ENCODE data around the gene PARD6G.
"Not testable (repeated sequence)": the region's sequence is repeated elsewhere in the genome, so short reads cannot be mapped to it uniquely, and the experiment has no call there.

PARD6G gene

DNA sequence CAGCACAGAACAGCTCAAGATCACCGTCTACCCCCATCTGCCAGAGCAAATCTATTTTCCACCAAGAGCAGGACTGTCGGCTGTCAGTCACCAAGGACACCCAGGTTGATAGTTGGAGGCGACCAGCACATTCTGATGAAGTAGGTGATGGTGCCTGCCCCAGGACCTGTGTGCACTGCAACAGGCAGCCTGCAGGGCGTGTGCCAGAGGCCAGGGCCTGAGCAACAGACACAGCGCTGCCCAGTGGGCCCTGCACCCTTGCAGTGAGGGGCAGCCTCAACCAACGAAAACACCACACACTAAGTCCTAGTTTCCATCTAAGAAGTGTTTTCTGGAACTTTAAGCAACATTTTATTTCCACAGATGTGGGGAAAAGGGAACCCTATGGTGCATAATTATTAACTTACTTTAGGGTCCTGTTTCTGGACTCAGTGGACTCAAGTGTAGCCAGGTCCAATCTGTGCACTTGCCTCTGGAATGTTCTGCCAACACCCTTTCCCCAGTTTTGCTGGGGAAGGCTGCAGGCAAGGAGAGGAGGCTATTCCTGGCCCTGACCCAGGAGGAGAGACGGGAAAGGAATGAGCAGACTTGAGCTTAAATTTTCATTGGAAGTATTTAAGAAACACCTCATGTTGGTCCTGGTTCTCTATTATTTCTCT, 76.8 kb downstream of the PARD6G start:
- DNase-seq (ENCODE audit: low spot score) = no peak

GRCh38 chr18:80169607-80170006, 77.7 kb downstream of the PARD6G start:
- DNase-seq (ENCODE audit: low spot score) = no peak

GRCh38 chr18:80168982-80169381, 78.3 kb downstream of the PARD6G start:
- DNase-seq (ENCODE audit: low spot score) = no peak

GRCh38 chr18:80168346-80168745, 79.0 kb downstream of the PARD6G start:
- DNase-seq (ENCODE audit: low spot score) = no peak

DNA sequence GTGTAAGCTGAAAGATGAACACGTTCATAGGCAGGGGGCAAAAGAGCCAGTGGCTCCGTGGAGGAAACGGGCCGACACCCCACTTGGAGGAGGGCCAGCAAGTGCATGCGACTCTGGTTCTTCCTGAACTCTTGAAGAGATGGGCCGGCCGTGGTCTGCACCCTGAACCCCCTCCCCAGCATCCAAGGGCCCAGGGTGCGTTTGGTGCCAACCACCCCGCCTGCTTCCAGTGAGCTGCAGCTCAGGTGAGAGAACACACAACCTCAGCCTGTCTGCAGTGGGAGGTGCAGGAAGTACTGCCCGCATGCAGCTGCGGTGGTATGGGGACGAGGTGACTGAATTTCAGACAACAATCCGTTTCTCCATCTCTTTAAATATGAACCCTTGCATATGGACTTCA, 79.4 kb downstream of the PARD6G start:
- DNase-seq (ENCODE audit: low spot score) = no peak

DNA sequence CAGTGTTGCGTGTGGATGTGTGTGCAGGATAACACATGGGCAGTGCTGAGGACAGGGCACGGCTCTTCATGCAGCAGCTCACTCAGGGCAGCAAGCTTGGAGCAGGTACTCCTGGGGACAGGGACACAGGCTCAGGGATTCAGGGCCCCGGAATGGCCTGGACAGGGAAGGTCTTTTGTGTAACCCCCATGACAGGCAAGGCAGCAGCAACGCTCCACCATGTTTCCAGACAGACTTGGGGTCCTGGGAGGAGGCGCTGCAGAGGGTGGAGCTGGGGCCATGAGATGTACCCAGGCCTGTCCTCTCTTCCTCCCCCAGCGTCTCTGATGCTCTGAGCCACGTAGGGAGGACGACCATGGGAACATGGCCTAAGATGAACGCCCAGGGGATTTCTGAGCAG, 80.0 kb downstream of the PARD6G start:
- DNase-seq (ENCODE audit: low spot score) = no peak

GRCh38 chr18:80166725-80167124, 80.6 kb downstream of the PARD6G start:
- no peak for DNase-seq (ENCODE audit: low spot score)

DNA sequence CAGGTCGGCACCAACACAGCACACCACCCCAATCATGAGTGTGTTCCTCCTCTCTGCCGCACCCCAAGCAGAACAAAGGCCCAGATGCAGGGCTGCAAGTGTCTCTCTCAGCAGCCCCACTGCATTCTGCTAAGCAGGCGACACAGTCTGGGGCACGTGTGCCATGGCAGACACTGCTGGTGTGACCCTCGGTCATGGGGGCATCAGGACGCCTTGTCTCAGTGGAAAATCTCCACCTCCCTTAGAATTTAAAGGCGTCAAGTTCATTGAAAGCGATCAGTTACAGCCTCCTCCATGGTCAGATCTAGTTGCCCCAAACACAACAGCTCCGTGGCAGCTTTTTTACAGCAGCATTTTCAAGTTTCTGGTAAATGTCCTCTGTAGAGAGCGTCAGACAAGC, 81.1 kb downstream of the PARD6G start:
- no peak for DNase-seq (ENCODE audit: low spot score)

GRCh38 chr18:80164727-80165355, 82.5 kb downstream of the PARD6G start:
- DNase-seq (ENCODE audit: low spot score) = not testable (repeated sequence)

DNA sequence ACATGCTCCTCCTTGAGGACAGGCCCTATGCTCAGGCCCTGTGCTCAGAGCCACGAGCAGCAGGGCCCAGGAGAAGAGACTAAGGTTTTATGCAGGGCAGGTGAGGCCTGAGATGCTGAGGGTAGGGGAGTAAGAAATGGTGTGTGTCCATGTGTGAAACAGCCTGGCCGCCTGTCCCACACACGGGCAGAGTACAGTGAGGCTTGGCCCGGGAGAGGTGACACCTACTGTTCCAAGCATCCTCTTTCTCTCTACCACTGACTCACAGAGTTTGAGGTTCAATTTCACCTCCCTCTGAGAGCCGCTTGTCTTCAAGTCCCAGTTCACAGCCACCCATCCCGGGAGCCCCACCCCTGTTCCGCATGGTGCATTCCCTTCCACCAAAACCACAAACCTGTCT, 84.1 kb downstream of the PARD6G start:
- DNase-seq (ENCODE audit: low spot score) = no peak

- DNase-seq (ENCODE audit: low spot score) = no peak
Measured at GRCh38 chr18:80161781-80162417, 85.4 kb downstream of the PARD6G start.

DNA sequence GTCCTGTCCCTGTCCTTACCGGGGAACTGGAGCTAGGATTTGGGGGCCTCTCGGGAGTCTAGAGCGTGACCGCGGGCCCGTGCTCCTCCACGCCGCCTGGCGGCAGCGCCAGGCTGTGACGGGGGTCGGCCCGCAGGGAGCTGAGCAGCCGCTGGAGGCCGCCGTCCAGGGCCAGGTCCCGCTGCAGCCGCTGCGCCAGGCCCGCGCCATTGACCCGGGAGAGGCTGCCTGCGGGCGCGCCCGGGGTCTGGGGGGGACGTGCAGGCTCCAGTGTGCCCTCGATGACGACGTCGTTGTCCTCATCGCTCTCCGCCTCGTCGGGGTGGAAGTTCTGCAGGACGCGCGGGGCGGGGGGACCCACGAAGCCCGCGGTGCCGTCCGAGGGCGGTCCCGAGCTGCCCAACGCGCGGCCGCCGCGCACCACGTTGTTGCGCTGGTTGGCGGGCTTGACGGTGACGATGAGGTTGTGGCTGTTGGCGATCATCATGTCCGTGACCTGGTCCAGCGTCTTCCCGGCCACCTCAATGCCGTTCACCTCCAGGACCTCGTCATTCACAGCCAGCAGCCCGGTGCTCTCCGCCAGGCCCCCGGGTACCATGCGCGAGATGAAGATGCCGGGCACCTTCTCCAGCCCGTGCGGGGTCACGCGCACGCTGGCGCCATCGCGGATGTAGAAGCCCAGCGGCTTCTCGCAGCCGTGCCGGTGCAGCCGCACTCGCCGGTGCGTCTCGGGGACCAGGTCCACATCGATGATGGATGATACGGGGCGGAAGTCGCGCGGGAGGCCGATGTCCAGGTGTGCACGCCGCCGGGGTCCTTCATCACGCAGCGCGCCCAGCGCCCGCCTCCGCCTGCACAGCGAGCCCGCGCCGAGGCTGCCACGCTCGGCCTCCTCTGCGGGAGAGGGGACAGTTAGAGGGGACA, 87.3 kb downstream of the PARD6G start:
- DNase-seq (ENCODE audit: low spot score) = no peak

GRCh38 chr18:80158365-80158764, 88.9 kb downstream of the PARD6G start:
- no peak for DNase-seq (ENCODE audit: low spot score)

GRCh38 chr18:80157708-80158343, 89.5 kb downstream of the PARD6G start:
- DNase-seq (ENCODE audit: low spot score) = peak; percentile 53

- peak; percentile 16 for DNase-seq (ENCODE audit: low spot score)
Measured at GRCh38 chr18:80154293-80154692, 93.0 kb downstream of the PARD6G start.

GRCh38 chr18:80149667-80150066, 97.6 kb downstream of the PARD6G start:
- no peak for DNase-seq (ENCODE audit: low spot score)

- DNase-seq (ENCODE audit: low spot score) = no peak
Measured at GRCh38 chr18:80148326-80149199, 98.8 kb downstream of the PARD6G start.

GRCh38 chr18:80147418-80148325, 99.6 kb downstream of the PARD6G start:
- peak; percentile 59 for DNase-seq (ENCODE audit: low spot score)

DNA sequence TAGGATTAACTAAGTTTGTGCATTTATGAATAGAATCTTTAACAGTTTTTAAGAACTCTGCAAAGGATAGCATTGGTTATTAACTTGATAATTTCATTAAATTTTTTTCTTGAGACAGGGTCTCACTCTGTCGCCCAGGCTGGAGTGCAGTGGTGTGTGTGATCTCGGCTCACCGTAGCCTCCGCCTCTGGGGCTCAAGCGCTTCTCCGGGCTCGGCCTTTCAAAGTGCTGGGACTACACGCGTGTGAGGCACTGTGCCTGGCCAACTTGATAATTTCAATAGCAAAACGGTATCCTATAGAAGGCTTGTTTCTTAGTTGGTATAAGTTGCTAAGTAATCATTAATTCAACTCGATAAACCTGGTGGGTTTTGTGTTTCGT, 100.3 kb downstream of the PARD6G start:
- DNase-seq (ENCODE audit: low spot score) = no peak
